SH-SY5Y (cell line): ENCODE data around the gene ANP32D.

ENCODE experiments used
- GATA2 ChIP-seq: IDR thresholded peaks from 2 replicates; pipeline ENCODE4 v1.6.1; 2011; ENCODE audit warnings: mild to moderate bottlenecking, low read depth, low read length
- GATA3 ChIP-seq: IDR thresholded peaks from 2 replicates; pipeline ENCODE4 v1.6.1; 2011; ENCODE audit warnings: low read depth, mild to moderate bottlenecking, low read length, moderate library complexity

GRCh38 chr12:48451372-48451771 lies 21.0 kb upstream of the ANP32D start:
- TF ChIP-seq GATA3 (no peak), GATA2 (no peak)
